Activated T-cell treated with anti-CD3 and anti-CD28 coated beads for 1 hour (primary cell): Measurements from ENCODE around the gene HPRT1.

Source experiments
- DNase-seq: peaks from one replicate; pipeline ENCODE4 v3.0.0-alpha.2; 2020; ENCODE audit warnings: low read depth

Gene HPRT1

GRCh38 chrX:134476284-134476683, 16.3 kb downstream of the HPRT1 start:
- DNase-seq: no peak

DNA sequence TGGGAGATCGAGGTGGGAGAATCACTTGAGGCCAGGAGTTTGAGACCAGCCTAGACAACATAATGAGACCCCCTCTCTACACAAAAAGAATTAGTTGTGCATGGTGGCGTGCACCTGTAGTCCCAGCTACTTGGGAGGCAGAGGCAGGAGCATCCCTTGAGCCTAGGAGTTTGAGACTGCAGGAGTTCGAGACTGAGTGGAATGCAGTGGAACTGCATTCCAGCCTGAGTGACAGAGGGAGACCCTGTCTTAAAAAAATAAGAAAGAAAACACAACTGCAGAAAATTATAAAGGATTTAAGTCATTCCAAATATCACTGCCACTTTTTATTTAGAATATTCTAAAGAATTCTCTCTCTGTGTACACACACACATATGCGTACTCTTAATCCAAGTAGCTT, 18.4 kb downstream of the HPRT1 start:
- no peak for DNase-seq

GRCh38 chrX:134480061-134480460, 20.1 kb downstream of the HPRT1 start:
- DNase-seq: no peak

DNA sequence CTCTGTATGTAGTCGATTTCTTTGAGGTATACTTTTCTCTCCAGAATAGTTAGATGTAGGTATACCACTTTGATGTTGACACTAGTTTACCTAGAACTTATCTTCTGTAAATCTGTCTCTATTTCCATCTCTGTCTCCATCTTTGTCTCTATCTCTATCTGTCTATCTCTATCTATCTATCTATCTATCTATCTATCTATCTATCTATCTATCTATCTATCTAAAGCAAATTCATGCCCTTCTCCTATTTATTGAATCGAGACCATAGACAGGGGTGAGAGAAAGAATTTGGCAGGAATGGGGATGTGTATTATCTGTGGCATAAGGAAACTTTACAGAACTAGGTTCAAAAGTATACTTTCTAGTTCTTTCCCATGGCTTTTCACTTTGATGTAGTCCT, 21.4 kb downstream of the HPRT1 start:
- DNase-seq: no peak

DNA sequence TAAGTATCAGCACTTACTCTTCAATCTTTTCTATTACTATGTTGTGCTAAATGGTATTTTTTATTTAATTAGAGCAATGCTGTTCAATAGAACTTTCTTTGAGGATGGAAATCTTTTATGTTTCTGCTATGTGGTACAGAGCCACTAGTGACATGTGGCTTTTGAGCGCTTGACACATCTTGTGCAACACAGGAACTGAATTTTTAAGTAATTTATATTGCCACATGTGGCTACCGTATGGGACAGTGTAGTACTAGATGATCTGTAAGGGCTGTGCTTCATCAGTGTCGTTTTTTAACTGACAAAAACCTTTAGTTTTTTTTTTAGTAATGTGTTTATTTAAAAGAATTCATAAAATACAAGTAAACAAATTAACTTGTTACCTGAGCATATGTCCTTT, 22.4 kb downstream of the HPRT1 start:
- no peak for DNase-seq

GRCh38 chrX:134484039-134484438, 24.1 kb downstream of the HPRT1 start:
- DNase-seq: no peak

- no peak for DNase-seq
Observed at GRCh38 chrX:134501941-134502340, 42.0 kb downstream of the HPRT1 start.

GRCh38 chrX:134502686-134503085, 42.7 kb downstream of the HPRT1 start:
- DNase-seq: no peak

DNA sequence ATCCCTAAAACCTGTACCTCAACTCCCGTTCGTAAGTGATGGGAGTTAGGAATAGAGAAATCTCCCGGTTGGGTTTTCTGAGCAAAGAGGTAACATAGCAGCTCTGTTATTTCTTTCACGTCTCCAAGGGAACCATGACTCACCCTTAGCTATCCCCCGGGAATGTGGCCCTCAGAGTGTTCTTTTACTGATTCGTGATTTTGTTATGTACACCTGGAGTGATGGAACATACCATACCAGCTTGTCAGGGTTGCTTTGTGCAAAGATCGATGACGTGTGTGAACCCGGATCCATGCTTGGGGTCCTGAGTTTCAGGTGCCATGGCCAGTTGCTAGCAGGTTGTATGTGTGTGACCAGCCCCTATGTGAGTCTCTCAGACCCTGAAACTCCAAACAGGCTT, 52.6 kb downstream of the HPRT1 start:
- DNase-seq: no peak

- DNase-seq: no peak
Observed at GRCh38 chrX:134513091-134513490, 53.1 kb downstream of the HPRT1 start.

DNA sequence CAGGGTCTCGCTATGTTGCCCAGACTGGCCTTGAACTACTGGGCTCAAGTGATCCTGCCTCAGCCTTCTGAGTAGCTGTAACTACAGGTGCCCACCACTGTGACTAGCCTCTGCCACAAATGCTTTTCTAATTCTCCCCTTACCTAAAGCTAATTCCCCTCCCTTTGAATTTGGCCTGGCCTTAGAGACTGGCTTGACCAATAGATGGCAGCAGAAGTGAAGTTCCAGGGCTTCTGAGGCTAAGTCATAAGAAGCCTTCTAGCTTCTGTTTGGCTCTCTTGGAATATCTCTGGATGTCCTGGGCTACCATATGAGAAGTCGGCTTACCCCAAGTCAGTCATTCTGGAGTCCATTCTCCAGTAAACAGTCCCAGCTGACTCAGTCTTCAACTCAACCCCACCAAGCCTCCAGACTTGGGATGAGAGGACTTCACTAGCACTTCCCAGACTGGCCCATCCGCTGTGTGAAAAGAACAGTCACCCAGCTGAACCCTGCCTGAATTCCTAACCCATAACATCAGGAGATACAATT, 61.0 kb downstream of the HPRT1 start:
- no peak for DNase-seq

GRCh38 chrX:134524181-134524580, 64.2 kb downstream of the HPRT1 start:
- DNase-seq: no peak

DNA sequence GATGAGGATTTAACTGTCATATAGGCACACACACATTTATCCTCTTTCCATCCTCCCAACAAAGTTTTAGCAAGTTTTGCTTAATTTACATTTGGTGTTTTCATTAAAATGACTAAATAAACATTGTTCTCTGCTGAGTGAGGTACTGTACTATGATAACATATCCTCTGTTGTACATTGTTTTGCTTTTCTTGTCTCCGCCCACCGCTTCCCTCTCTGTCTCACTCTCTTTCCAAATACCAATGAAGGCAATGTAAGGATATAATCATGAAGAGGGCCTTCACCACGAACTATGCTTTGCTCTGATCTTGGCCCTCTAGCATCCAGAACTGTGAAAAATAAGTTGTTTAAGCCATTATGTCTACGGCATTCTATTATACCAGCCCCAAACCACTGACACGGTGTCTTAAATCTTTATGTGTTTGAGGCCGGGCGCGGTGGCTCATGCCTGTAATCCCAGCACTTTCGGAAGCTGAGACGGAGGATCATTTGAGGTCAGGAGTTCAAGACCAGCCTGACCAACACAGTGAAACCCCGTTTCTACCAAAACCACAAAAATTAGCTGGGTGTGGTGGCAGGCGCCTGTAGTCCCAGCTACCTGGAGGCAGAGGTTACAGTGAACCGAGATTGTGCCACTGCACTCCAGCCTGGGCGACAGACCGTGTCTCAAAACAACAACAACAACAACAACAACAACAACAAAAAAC, 65.3 kb downstream of the HPRT1 start:
- DNase-seq: no peak

DNA sequence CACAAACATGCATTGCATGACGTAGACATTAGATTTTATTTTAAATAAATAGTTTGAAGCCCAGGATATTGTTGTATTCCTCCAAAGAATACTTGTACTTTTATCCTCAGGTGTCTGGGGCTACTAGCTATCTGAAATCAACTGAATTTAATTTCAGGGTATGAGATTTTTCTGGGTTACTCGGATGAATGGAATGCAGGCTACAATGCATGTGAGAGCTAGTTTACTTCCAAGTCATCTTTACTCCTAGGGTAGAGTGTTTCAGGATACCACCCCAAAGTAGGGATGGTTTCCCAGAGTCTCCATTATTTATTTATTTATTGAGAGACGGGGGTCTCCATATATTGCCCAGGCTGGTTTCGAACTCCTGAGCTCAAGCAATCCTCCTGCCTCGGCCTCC, 66.4 kb downstream of the HPRT1 start:
- no peak for DNase-seq

DNA sequence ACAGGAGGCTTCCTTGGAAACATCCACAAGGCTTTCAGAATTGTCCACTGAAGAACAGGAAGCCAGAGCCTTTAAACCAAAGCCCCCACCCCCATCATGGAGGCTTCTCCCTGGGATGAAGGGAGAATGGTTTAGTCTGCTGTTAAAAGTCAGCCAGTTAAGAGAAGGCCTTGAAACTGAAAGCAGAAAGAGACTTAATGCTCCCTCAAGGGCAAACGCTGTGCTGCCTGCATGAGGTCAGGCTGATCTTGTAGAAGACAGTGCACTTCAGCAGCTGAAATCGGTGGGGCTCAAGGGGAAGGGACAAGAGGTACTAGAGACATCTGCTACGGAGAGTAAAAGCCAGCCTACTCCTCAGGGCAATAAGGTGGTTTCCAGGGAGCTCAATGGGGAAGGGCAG, 69.0 kb downstream of the HPRT1 start:
- DNase-seq: no peak

DNA sequence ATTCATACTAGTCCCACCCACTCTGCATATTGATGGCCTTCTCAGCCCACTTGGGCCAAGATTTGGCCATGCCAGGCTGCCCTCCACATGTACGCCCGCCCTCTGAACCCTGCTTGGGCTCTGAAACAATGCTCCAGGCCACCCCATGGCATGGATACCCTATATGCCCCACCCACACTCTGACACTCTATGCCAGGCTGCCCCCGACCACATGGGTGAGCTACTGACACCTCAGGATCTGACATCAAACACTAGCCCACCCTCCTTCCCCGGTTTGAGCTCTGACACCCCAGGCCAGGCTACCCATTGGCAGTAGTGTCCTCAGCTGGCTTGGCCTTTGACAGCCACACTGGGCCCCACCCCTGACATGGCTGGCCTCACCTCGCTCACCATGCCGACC, 69.5 kb downstream of the HPRT1 start:
- DNase-seq: no peak

GRCh38 chrX:134530845-134531244, 70.9 kb downstream of the HPRT1 start:
- DNase-seq: no peak

DNA sequence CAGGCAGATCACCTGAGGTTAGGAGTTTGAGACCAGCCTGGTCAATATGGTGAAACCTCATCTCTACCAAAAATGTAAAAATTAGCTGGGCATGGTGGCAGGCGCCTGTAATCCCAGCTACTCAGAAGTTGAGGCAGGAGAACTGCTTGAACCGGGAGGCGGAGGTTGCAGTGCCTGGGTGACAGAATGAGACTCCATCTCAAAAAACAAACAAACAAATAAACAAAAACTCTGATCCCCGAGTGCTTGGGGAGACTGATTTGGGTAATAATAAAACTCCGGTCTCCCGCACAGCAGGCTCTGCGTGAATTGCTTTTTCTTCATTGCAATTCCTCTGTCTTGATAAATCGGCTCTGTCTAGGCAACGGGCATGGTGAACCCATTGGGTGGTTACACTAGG, 73.4 kb downstream of the HPRT1 start:
- DNase-seq: no peak

DNA sequence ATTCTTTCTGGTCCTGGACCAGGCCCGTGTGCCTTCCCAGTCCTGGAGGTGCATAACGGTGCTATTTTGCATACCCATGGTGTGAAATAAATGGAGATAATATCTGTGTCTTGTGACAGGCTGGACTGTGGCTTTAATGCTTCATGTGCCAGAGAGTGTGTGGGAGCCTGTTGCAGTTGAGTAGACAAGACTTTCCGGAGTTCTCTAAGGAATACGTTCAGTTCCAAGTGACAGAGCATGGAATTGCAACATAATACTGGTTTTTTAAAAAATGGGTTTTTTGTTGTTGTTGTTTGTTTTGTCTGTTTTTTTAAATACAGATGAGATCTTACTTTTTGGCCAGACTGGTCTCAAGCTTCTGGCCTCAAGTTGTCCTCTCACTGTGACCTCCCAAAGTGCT, 74.0 kb downstream of the HPRT1 start:
- DNase-seq: no peak

- DNase-seq: no peak
Observed at GRCh38 chrX:134537179-134537955, 77.4 kb downstream of the HPRT1 start.

GRCh38 chrX:134538316-134538715, 78.4 kb downstream of the HPRT1 start:
- DNase-seq: no peak

DNA sequence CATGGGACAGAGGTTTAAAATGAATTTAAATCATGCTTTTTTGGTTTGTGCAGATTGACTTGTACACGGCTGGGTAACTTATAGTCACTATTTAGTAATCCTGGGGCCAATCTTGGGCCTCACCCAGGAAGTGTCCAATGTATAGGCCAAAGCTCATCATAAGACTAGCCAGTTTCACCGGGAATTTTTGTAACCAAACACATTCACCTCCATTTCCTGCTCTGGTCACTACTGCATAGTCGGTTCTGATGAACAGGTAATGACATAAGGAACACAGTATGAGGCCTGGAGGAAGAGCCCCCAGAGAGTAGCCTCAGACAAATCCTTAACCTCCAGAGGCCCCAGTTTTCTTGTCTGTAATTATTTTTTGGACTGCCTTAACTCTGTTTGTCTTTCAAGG, 81.9 kb downstream of the HPRT1 start:
- DNase-seq: no peak

DNA sequence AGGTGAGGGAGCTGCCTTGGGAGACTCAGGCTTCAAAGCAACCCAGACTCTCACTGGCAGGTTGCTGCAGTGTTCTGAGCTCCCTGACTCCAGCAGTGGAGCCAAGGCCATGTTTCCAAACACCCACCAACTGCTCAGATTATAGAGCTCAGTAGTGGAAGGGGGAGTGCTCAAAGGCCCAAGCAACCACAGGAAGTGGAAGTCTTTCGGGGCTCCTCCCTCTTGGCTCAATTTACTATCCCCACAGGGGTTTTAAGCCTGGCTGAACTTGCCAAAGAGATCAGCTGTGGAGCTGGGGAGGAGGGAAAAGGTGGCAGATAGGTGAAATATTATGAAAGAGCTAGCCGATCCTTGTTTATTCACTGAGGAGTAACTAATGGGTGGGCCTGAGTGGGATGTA, 82.5 kb downstream of the HPRT1 start:
- DNase-seq: no peak

- no peak for DNase-seq
Observed at GRCh38 chrX:134543288-134543687, 83.3 kb downstream of the HPRT1 start.
